ENCODE results near the gene ATXN7.

Gene ATXN7

GRCh38 chr3:63940389-63940757 lies 76.7 kb downstream of the ATXN7 start:
- DNase-seq: no peak

GRCh38 chr3:63942528-63942927 lies 78.9 kb downstream of the ATXN7 start:
- no peak for DNase-seq

DNA sequence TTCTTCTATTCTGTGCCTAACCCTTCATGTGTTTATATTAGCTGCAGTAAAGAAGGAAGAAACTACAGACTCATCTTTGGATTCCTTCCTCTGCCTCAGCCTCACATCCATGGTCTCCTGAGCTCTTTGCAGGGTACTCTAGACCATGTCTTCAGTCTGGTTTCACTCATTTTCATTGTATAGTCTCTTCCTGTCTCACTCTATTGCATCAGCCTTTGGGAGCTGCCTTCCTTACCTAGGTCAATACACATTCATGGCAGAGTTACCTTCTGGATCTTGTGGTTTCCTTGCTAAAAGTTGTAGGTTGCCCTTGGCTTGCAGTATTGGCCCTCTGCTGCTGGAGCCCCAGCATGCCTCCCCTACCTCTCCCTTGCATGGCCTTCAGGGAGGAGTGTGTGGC lies 80.0 kb downstream of the ATXN7 start:
- DNase-seq: no peak

DNA sequence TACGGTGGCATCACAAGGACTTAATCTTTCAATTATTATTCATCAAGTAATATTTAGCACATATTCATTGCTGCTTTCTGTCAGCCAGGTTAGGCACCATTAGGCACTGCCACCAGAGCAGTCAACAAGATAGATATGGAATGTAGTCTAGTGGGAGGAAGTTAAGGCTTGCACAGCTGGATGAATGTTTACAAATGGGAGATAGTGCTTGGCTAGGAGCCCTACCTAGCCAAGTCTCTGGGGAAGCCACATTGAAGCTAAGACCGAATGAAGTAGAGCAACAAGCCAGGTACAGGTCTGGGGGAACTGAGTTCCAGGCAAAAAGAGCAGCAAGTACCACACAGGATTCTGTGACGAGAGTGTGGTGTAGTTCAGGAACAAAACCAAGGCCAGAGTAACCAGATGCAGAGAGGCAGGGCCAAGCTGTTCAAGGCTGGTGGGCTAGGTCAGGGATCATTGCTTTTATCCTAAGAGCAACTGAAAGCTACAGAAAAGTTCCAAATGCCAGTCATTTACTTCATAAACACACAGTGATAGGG lies 82.0 kb downstream of the ATXN7 start:
- no peak for DNase-seq

DNA sequence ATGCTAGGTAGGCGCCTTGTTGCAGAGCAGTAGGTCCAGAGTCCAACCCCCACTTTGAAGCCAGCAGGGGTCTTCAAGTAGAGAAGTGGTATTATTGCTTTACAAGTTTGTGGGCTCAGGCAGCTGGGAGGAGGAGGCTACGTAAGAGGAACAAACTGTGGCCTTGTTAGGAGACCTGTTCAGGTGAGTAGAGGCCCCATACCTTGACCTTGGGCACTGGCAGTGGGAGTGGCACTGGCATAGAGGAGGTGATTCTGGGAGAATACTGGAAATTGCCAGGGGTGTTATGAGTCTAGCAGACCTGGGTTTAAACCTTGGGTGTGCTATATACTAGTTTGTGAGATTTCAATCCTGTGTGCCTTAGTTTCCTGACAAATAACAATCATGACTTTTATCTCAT lies 83.1 kb downstream of the ATXN7 start:
- no peak for DNase-seq

DNA sequence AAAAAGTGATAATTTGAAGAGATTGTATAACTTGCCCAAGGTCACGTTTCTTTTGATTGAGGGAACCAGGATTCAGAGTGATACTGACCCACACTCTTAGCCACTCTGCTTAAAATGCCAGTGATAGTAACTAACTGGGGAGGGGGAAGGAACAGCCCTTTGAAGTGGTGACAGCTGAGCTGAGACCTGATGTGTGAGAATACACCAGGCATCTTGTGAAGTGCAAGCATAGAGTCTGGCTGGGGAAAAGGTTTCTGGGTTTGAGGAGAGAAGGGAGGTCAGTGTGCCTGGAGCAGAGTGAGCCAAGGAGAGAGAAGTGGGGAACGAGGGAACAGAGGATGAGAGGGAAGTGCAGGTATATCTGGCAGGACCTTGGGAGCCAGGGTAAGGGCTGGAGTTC lies 83.9 kb downstream of the ATXN7 start:
- DNase-seq: no peak

GRCh38 chr3:63949005-63949404 lies 85.3 kb downstream of the ATXN7 start:
- no peak for DNase-seq

GRCh38 chr3:63950698-63951097 lies 87.0 kb downstream of the ATXN7 start:
- no peak for DNase-seq

DNA sequence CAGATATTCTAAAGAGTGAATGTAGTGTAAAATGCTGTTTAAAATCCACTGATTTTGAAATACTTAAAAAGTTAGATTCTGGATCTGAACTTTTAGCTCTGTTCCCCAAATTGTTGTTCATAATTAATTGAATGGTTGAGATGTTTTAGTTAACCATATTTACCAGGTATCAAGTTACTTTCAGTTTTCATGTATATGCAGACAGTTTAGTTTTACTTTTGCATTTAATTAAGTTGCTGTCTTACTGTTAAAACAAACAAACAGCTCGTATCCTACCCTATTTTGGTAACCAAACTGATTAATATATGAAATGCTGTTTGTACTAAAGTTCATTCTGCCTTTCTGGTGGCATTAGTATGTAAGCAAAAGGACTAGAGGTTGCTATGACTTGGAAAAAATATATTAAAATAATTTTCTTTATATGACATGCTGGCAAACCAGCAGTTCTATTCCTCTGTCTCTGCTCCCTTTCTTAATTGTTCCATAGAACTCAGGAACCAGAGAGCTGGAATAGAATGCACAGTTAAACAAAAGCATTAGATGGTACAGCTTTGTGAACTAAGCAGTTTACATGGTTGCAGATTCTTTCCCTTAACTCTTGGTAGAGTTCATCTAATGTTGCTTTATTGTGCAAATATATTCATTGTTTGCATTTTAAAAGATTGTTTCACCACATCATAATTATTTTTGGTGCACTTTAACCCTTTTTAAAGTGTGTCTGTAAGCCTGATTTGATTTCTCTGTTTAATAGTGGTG lies 88.0 kb downstream of the ATXN7 start:
- DNase-seq: no peak

GRCh38 chr3:63952248-63952594 lies 88.6 kb downstream of the ATXN7 start:
- no peak for DNase-seq

DNA sequence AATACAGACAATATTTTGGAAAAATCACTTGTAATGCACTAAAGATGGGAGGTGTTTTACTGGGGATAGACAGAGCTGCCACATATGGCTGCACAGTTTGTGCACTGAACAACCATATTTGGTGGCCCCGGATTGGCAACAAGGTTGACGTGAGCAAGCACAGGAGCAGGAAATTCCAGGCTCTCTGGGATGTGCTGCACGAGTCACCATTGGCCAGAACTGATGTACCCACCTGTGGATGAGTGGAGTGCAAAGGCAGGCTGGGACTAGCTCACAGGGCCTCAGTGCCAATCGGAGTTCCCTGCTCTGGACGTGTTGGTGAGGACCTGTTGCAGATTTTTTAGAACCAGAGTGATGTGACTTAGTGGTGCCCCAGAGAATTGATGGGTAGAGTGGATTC lies 90.5 kb downstream of the ATXN7 start:
- DNase-seq: no peak

GRCh38 chr3:63955036-63955650 lies 91.5 kb downstream of the ATXN7 start:
- no peak for DNase-seq

DNA sequence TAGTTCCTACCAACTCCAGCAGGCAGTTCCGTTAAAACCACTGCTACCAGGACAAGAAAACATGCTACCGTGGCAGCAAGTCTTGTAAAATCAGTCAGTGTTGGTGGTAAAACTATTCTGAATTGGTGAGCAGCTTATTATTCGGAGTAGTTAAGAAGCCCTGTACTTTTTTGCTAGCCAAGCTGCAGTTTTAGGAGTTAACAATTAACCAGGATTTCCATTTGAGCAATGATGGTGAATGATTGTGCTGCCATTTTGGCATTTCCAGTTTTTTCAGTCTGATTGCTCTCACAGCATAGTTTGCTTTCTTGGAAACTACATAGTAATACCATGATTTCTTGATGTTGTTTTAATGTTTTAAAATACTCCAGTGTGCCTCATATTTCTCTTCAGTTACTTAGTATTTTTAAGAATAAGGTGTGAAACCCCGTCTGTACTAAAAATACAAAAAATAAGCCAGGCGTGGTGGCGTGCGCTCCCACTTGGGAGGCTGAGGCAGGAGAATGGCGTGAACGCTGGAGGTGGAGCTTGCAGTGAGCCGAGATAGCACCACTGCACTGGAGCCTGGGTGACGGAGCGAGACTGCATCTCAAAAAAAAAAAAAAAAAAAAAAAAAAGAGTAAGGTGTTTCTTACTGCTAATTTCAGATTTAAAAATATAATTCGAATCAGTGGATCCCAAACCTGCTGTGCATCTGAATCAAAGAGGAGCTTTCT lies 92.3 kb downstream of the ATXN7 start:
- no peak for DNase-seq

DNA sequence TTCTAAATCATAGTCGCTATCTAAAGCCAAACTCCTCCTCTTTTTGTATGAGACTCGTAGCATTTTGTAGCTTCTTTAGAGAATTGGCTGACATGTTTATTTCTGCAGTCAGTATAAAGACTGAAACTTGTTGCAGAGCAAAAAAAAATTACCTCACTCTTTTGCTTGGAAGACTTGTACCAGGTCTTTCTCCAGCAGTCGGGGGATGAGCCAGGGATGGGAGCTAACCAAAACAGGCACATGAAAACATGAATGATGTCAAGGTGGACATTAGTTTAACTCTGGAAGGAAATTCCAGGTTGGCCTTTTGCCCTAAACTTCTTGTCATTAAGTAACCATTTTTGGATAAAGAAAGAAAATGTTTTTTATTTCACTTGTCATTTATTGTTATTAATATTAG lies 95.5 kb downstream of the ATXN7 start:
- DNase-seq: no peak

- no peak for DNase-seq
Observed at GRCh38 chr3:63960048-63960711, 96.5 kb downstream of the ATXN7 start.

DNA sequence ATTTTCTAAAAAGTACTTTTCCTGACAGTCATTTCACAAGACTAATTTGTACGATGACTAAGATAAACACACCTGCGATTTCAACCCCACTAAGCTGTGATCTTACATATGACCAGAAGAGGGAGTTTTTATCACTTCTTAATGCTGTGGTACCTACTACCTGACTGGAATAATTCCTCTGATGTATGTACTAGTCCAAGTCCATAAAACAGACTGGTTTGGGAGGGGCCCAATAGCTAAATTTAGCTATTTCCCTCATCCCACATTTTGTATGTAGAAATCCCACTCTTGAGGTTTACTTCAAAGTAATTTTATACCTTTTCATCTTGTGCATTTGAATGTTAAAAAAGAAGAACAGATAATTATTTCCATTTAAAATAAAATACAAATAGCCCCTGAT lies 98.2 kb downstream of the ATXN7 start:
- DNase-seq: no peak

- DNase-seq: no peak
Observed at GRCh38 chr3:63963496-63963895, 99.8 kb downstream of the ATXN7 start.

DNA sequence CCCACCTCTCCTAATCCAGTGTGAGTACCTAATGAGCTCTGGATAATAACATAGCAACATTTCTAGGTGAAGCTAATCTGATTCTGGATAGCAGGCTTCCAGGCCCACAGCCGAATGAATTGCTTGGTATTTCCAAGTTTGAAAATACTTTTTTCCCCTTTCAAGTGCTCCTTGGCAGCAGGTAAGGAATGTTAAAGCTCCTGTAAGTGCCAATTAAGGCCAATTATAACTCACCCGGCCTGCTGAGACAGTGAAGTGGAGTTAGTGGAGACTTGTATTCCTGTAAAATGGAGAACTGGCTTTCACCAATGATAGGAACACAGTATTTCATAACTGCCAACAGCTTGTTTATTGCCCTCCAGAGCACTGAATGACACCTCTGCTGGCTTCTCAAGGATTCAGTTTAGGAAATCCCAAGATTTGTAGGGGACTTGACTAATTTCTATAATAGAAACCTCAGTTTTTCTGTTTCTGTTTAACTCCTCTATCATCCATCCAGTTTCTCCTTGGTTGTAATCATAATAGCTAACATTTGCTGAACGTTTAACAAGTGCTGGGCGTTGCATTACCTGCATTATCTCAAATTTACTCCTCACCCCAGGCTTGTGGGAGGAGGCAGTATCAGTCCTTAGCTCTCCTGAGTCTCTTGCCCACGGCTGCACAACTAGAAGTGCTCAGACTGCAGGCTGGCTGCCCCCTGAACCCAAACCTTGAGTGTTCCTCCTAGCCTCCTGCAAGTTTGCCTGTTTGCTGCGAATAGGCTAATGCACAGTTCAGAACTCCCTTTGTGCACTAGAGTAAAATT lies 101.2 kb downstream of the ATXN7 start:
- DNase-seq: no peak

- DNase-seq: no peak
Observed at GRCh38 chr3:63966007-63966406, 102.3 kb downstream of the ATXN7 start.

DNA sequence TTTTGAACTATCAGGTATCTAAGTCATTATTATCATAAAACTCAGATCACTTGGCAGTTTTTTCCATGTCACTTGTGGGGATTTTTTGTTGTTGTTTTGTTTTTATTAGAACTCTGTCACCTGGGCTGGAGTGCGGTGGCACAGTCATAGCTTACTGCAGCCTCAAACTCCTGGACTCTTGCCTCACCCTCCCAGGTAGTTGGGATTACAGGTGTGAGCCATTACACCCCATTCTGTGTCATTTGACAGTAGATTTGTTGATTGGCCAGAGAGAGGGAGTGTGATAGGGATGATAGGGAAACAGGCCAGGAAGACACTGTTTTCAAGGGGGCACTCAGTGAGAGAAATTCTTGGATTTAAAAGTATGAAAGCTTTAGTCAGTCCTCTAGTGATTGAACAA lies 103.2 kb downstream of the ATXN7 start:
- no peak for DNase-seq

- DNase-seq: no peak
Observed at GRCh38 chr3:63967675-63968611, 104.3 kb downstream of the ATXN7 start.
